Trophoblast cell (in vitro differentiated cells and primary cell): ENCODE data around the gene CABP7.

Source experiments
- DNase-seq, 2 donors: peaks; one replicate each; pipeline ENCODE4 v3.0.0-alpha.2; 2016
- H2AFZ ChIP-seq: 2 replicates; pipeline ENCODE4 v1.6.1; 2013; ENCODE audit warnings: low read length, moderate library complexity, mild to moderate bottlenecking; ENCODE audit not compliant: insufficient read depth, poor library complexity
- H2AK5ac ChIP-seq: 2 replicates; pipeline ENCODE4 v1.6.1; 2013; ENCODE audit warnings: mild to moderate bottlenecking, low read length
- H2BK120ac ChIP-seq: 2 replicates; pipeline ENCODE4 v1.6.1; 2013; ENCODE audit warnings: low read length, mild to moderate bottlenecking, moderate library complexity; ENCODE audit not compliant: insufficient read depth, poor library complexity
- H2BK12ac ChIP-seq: 2 replicates; pipeline ENCODE4 v1.6.1; 2013; ENCODE audit warnings: mild to moderate bottlenecking, low read length, moderate library complexity
- H2BK5ac ChIP-seq: 2 replicates; pipeline ENCODE4 v1.6.1; 2013; ENCODE audit warnings: low read length, low read depth, moderate library complexity, mild to moderate bottlenecking; ENCODE audit not compliant: poor library complexity
- H3K14ac ChIP-seq: 2 replicates; pipeline ENCODE4 v1.6.1; 2013; ENCODE audit warnings: mild to moderate bottlenecking, low read length
- H3K18ac ChIP-seq: 2 replicates; pipeline ENCODE4 v1.6.1; 2013; ENCODE audit warnings: mild to moderate bottlenecking, low read length
- H3K23ac ChIP-seq: 2 replicates; pipeline ENCODE4 v1.6.1; 2013; ENCODE audit warnings: low read length
- H3K27ac ChIP-seq: 2 replicates; pipeline ENCODE4 v1.5.1; 2013; ENCODE audit warnings: low read depth, mild to moderate bottlenecking, inconsistent platforms, low read length, moderate library complexity
- H3K27me3 ChIP-seq: 2 replicates; pipeline ENCODE4 v1.6.1; 2013; ENCODE audit warnings: inconsistent platforms, mild to moderate bottlenecking, low read length, moderate library complexity; ENCODE audit not compliant: insufficient read depth
- H3K36me3 ChIP-seq, 2 experiments: 1 replicate in 1 of 2; 2 replicates in 1 of 2; pipeline ENCODE4 v1.6.1; 2013; ENCODE audit warnings: low read length in 2 of 2, mild to moderate bottlenecking in 2 of 2, moderate library complexity in 1 of 2; ENCODE audit not compliant: insufficient read depth in 2 of 2, control insufficient read depth in 1 of 2
- H3K4ac ChIP-seq: 2 replicates; pipeline ENCODE4 v1.6.1; 2013; ENCODE audit warnings: low read depth, mild to moderate bottlenecking, low read length, moderate library complexity
- H3K4me1 ChIP-seq, 2 experiments: 1 replicate in 1 of 2; 2 replicates in 1 of 2; pipeline ENCODE4 v1.6.1; 2013; ENCODE audit warnings: low read length in 2 of 2, mild to moderate bottlenecking in 2 of 2, moderate library complexity in 1 of 2; ENCODE audit not compliant: insufficient read depth in 2 of 2, control insufficient read depth in 1 of 2
- H3K4me2 ChIP-seq: 2 replicates; pipeline ENCODE4 v1.6.1; 2013; ENCODE audit warnings: inconsistent platforms, mild to moderate bottlenecking, low read length, moderate library complexity
- H3K4me3 ChIP-seq: 2 replicates; pipeline ENCODE4 v1.5.1; 2013; ENCODE audit warnings: mild to moderate bottlenecking, low read depth, low read length, inconsistent platforms
- H3K79me1 ChIP-seq: one replicate; pipeline ENCODE4 v1.6.1; 2013; ENCODE audit warnings: low read length
- H3K79me2 ChIP-seq: 2 replicates; pipeline ENCODE4 v1.6.1; 2013; ENCODE audit warnings: low read length, mild to moderate bottlenecking; ENCODE audit not compliant: control insufficient read depth, insufficient read depth, poor library complexity
- H3K9ac ChIP-seq: 2 replicates; pipeline ENCODE4 v1.6.1; 2013; ENCODE audit warnings: mild to moderate bottlenecking, low read length
- H3K9me3 ChIP-seq: 2 replicates; pipeline ENCODE4 v1.6.1; 2013; ENCODE audit warnings: low read depth, mild to moderate bottlenecking, control low read depth, inconsistent platforms, low read length; ENCODE audit not compliant: insufficient read depth
- H4K12ac ChIP-seq: 2 replicates; pipeline ENCODE4 v1.6.1; 2013; ENCODE audit warnings: low read depth, mild to moderate bottlenecking, low read length, moderate library complexity
- H4K8ac ChIP-seq: 2 replicates; pipeline ENCODE4 v1.6.1; 2013; ENCODE audit warnings: low read depth, mild to moderate bottlenecking, low read length, moderate library complexity
- H4K91ac ChIP-seq: one replicate; pipeline ENCODE4 v1.6.1; 2013; ENCODE audit warnings: low read depth, mild to moderate bottlenecking, low read length, moderate library complexity
- WGBS: extraction: QIAGEN DNeasy Blood & Tissue Kit; methylation state at CpG from one replicate; pipeline ENCODE4 v1.1.7; 2013; ENCODE audit warnings: missing lambda C conversion rate; ENCODE audit not compliant: insufficient read length, insufficient coverage; ENCODE audit errors: extremely low coverage; 5-methylcytosine and 5-hydroxymethylcytosine counted together

CABP7 gene

DNA sequence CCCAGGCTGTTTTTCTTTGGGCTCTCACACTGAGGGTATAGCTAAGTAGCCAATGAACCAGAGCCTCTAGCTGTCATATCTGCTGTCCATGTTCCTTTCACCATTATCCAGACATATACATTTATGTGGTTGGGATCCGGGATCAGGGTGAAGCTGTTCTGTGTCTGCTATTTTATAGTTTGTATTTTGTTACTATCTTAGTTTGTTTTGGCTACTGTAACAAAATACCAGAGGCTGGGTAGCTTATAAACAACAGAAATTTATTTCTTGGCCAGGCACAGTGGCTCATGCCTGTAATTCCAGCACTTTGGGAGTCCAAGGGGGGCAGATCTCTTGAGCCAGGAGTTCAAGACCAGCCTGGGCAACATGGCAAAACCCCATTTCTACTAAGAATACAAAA lies 40.5 kb upstream of the CABP7 start:
- Histone ChIP-seq H3K36me3 (peaks cover 18 to 31% of the 10 kb centered on the region in 2 experiments), H3K27ac (no peak overlapping the region), H3K14ac (no peak overlapping the region), H3K4me3 (no peak overlapping the region), H3K9me3 (peaks cover 3% of the 10 kb centered on the region), H3K79me2 (no peaks in the 10 kb centered on the region), H2BK12ac (no peak overlapping the region), H3K27me3 (no peaks in the 10 kb centered on the region), H2BK120ac (no peak overlapping the region), H4K12ac (no peak overlapping the region), H3K4me1 (no peaks in the 10 kb centered on the region), H3K9ac (no peak overlapping the region), H3K4ac (no peak overlapping the region), H4K8ac (no peak overlapping the region), H3K4me2 (no peak overlapping the region), H3K79me1 (no peaks in the 10 kb centered on the region), H2AFZ (no peak overlapping the region), H2BK5ac (no peak overlapping the region), H4K91ac (no peak overlapping the region), H3K18ac (no peak overlapping the region), H3K23ac (no peak overlapping the region), H2AK5ac (no peak overlapping the region)
- no peak for DNase-seq
- no CpG with 5 or more reads among the region's 1 CpG for WGBS

GRCh38 chr22:29683536-29683935 lies 36.3 kb upstream of the CABP7 start:
- H3K18ac ChIP-seq: no peak overlapping the region
- H2BK120ac ChIP-seq: no peak overlapping the region
- H3K4me3 ChIP-seq: no peak overlapping the region
- no peak overlapping the region for H4K91ac ChIP-seq
- H3K23ac ChIP-seq: no peak overlapping the region
- WGBS: no CpG with 5 or more reads among the region's 4 CpGs
- peaks cover 8 to 9% of the 10 kb centered on the region in 2 experiments for H3K4me1 ChIP-seq
- H3K9ac ChIP-seq: no peak overlapping the region
- H2BK12ac ChIP-seq: no peak overlapping the region
- no peak overlapping the region for H3K14ac ChIP-seq
- H3K79me1 ChIP-seq: no peaks in the 10 kb centered on the region
- no peak for DNase-seq
- H3K79me2 ChIP-seq: no peaks in the 10 kb centered on the region
- no peak overlapping the region for H2AK5ac ChIP-seq
- no peaks in the 10 kb centered on the region for H3K27me3 ChIP-seq
- no peak overlapping the region for H2BK5ac ChIP-seq
- no peak overlapping the region for H3K27ac ChIP-seq
- H2AFZ ChIP-seq: no peak overlapping the region
- no peak overlapping the region for H4K8ac ChIP-seq
- H3K4me2 ChIP-seq: no peak overlapping the region
- H3K36me3 ChIP-seq: peaks cover 10 to 16% of the 10 kb centered on the region in 2 experiments
- H3K4ac ChIP-seq: no peak overlapping the region
- no peak overlapping the region for H4K12ac ChIP-seq
- H3K9me3 ChIP-seq: no peaks in the 10 kb centered on the region

DNA sequence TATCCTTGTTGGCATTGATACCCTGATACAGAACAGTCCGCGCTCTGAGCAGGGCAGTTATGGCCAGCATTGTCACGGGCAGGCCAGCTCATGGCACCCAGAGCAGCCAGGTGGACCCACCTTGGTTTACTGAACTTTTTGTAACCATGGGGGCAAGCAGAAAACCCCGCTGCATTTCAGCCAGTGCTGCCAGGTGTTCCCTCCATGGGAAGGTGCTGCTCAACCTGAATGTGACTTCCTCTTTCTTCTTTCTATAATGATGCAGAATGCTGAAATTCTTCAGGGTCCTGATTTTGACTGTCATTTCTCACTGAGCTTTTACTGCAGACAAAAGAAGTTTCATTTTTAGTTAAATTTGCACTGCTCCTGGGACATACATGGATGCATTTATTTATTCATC lies 35.6 kb upstream of the CABP7 start:
- Histone ChIP-seq H3K4me1 (peaks cover 10 to 11% of the 10 kb centered on the region in 2 experiments), H3K4me3 (no peak overlapping the region), H3K4me2 (no peak overlapping the region), H4K91ac (no peak overlapping the region), H2BK120ac (no peak overlapping the region), H3K18ac (no peak overlapping the region), H3K27me3 (no peaks in the 10 kb centered on the region), H3K4ac (no peak overlapping the region), H4K8ac (no peak overlapping the region), H3K27ac (no peak overlapping the region), H2BK5ac (no peak overlapping the region), H3K79me1 (no peaks in the 10 kb centered on the region), H4K12ac (no peak overlapping the region), H3K79me2 (no peaks in the 10 kb centered on the region), H2BK12ac (no peak overlapping the region), H3K9ac (no peak overlapping the region), H2AK5ac (no peak overlapping the region), H3K14ac (no peak overlapping the region), H3K23ac (no peak overlapping the region), H3K9me3 (no peaks in the 10 kb centered on the region), H3K36me3 (peaks cover 7 to 13% of the 10 kb centered on the region in 2 experiments), H2AFZ (no peak overlapping the region)
- DNase-seq: no peak
- no CpG with 5 or more reads among the region's 4 CpGs for WGBS

DNA sequence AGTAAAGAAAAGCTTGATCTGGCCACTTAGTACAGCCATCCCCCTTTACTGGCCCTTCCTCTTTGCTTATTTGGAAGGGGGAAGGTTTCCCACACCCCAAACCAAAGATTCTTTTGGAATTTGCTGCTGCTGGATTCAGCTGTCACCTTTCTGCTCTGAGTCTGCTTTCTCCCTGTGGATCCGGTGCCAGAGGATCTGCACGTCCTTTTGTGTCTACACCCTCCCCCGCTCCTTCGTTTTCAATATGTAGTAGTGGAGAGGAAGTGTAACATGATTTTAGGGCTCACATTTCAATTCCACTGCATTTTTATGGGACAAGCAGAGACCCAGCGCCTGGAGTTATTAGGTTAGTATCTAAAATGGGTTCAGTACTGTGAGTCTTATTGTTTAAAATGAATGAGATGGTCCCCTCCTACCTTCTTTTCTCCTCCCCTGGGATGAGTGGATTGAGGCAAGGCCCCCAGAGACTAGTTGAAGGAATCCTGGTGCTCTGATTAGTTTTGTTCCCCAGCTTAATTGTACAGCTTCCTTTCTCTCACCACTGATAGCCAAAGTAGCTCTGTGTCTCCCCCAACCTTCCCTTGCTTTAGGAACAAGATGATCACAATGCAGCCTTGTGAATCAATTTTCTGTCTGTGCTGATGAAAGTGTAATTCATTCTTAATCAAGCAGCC lies 30.5 kb upstream of the CABP7 start:
- no peak overlapping the region for H3K23ac ChIP-seq
- no peaks in the 10 kb centered on the region for H3K9me3 ChIP-seq
- no peak overlapping the region for H3K4me3 ChIP-seq
- no peak overlapping the region for H2AFZ ChIP-seq
- no peak overlapping the region for H4K12ac ChIP-seq
- H3K14ac ChIP-seq: no peak overlapping the region
- H3K79me1 ChIP-seq: no peaks in the 10 kb centered on the region
- H3K79me2 ChIP-seq: no peaks in the 10 kb centered on the region
- no peak overlapping the region for H2BK12ac ChIP-seq
- no peak overlapping the region for H4K91ac ChIP-seq
- no peak overlapping the region for H2BK120ac ChIP-seq
- peaks cover 24 to 30% of the 10 kb centered on the region in 2 experiments for H3K4me1 ChIP-seq
- H3K27ac ChIP-seq: no peak overlapping the region
- H3K18ac ChIP-seq: no peak overlapping the region
- no peak overlapping the region for H4K8ac ChIP-seq
- H3K27me3 ChIP-seq: no peaks in the 10 kb centered on the region
- H3K4ac ChIP-seq: no peak overlapping the region
- no peak overlapping the region for H2AK5ac ChIP-seq
- no CpG with 5 or more reads among the region's 5 CpGs for WGBS
- no peak for DNase-seq
- no peak overlapping the region for H3K9ac ChIP-seq
- peaks cover 1 to 11% of the 10 kb centered on the region in 2 experiments for H3K36me3 ChIP-seq
- no peak overlapping the region for H3K4me2 ChIP-seq
- H2BK5ac ChIP-seq: no peak overlapping the region
